ENCODE data around the gene PKN2.
"Not testable (repeated sequence)": the region's sequence is repeated elsewhere in the genome, so short reads cannot be mapped to it uniquely, and the experiment has no call there.

Gene PKN2

DNA sequence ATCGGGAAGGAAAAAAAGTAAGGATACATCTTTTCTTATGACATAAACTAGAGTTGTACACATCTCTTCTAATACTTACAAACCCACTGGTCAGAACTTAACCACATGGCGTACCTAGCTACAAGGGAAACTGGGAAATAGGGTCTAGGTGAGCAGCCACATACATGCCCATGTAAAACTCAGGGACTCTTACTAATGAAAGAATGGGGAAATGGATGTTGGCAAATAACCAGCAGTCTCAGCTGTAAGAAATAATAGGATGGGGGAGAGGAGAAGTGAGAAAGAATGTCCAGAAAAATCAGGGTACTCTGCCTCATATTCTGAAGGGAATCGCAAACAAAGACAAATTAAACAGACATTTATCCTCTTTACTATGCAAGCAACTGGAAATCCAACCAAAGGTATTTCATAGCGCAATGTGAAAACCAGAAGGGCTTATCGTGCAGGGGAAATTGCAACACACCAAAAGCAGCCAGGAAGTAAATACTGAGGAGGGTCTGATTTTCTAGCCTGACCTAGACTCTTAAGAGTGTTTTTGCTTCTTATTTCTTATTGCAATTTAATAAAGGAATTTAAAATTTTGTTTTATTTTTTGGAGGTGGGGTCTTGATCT, 189.8 kb downstream of the PKN2 start:
- no peak for TF ChIP-seq BHLHE40 (IDR thresholded peaks at IDR 0.05; ENCODE audit: borderline replicate concordance)
- no peak for TF ChIP-seq HDGF (IDR thresholded peaks at IDR 0.05; ENCODE audit: borderline replicate concordance)
- no peak for TF ChIP-seq TARDBP (IDR thresholded peaks at IDR 0.05)
- no peak for TF ChIP-seq CTBP1 (IDR thresholded peaks at IDR 0.05; ENCODE audit: borderline replicate concordance)
- no peak for TF ChIP-seq L3MBTL2 (conservative IDR thresholded peaks at IDR 0.05)
- TF ChIP-seq SP1 (IDR thresholded peaks at IDR 0.05), result no peak
- ChIA-PET POLR2A (no interaction called here), CTCF (interaction anchor here (0.6 kb wide), 1 partner anchor 9 kb away, joined by 3 read pairs; no protein-coding TSS in a partner anchor)
- no peak for DNase-seq (ENCODE audit: extremely low spot score)

DNA sequence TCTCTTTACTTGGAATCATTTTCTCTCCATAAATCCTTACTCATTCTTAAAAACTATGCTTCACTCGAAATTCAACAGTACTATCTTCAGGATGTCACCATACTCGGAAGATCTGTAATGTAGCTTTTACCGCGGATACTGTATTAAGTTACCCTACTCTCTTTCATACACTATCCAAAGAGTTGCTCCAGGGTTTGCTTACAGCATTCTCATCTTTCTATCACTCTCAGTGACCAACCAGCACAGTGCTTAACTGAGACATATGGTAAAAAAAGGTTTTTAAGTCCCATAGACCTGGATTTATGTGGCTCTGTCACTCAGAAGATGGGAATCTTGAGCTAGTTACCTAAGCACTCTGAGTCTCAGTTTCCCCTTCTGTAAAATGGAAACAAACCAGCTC, 191.5 kb downstream of the PKN2 start:
- TF ChIP-seq FOXK2 (IDR thresholded peaks at IDR 0.05), result no peak
- no peak for TF ChIP-seq SUZ12 (IDR thresholded peaks at IDR 0.05)
- TF ChIP-seq TARDBP (IDR thresholded peaks at IDR 0.05), result no peak
- ChIA-PET CTCF (interaction anchor here (0.6 to 1.8 kb wide), 2 partner anchors 152 to 217 kb away, joined by 3 to 7 read pairs; no protein-coding TSS in a partner anchor), POLR2A (interaction anchor here (1.4 kb wide), 1 partner anchor 15 kb away, joined by 3 read pairs; no protein-coding TSS in a partner anchor)
- no peak for DNase-seq (ENCODE audit: extremely low spot score)

DNA sequence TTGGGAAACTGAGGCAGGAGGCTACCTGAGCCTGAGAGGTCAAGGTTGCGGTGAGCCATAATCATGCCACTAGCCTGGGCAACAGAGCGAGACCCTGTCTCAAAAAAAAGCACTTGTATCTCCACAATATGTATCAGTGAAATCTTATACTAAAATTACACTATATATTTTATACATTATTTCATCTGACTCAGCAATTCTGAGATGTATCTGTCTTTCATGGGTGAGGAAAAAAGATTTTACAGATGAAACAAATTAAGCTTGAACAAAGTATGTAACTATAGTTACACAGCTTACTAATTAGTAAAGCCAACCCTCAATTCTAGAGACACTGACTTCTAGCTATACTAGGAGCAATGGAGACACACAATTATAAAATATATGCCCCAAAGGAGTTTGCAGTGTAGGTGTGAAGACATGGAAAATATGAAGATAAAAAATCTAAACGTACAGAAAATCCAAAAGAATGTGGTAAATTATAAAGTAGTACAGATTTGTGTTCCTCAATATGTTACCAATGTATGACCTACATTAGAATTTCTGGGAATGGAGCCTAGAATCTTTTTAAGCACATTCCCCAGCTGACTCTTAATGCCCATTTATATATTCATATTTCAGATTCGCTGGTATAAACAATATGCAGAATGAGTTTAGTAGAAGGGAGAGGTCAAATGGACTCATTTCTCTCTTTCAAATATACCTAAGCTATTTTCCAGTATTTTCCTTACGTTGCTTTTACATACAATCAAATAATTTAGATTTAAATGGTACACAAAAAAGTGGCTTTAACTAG, 192.7 kb downstream of the PKN2 start:
- DNase-seq (ENCODE audit: extremely low spot score), result no peak
- TF ChIP-seq TARDBP (IDR thresholded peaks at IDR 0.05) (no peak), CTBP1 (IDR thresholded peaks at IDR 0.05; ENCODE audit: borderline replicate concordance) (no peak), SP1 (IDR thresholded peaks at IDR 0.05) (no peak)
- ChIA-PET POLR2A (no interaction called here), CTCF (interaction anchor here (0.9 to 2.1 kb wide), 4 partner anchors 8 to 220 kb away, joined by 3 to 11 read pairs (median 5); no protein-coding TSS in a partner anchor)

DNA sequence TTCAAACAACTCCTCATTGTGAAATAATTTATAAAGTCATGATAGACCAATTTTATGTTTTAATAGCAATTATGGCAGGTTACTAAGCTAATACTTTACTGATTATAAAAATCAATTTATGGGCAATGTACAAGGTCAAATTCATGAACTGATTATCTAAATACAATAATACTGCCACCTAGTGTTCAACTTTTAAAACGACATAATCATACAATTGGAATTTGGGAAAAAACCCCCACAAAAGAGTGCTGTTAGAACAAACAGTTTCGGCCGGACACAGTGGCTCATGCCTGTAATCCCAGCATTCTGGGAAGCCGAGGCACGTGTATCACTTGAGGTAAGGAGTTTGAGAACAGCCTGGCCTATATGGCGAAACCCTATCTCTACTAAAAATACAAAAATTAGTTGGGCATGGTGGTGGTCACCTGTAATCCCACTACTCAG, 193.3 kb downstream of the PKN2 start:
- ChIA-PET CTCF (interaction anchor here (1.0 to 2.1 kb wide), 3 partner anchors 11 to 221 kb away, joined by 3 to 11 read pairs (median 7); no protein-coding TSS in a partner anchor), POLR2A (no interaction called here)
- peak; percentile 26 for DNase-seq (ENCODE audit: extremely low spot score)
- TF ChIP-seq FOXM1 (IDR thresholded peaks at IDR 0.05; ENCODE audit: borderline replicate concordance), result no peak
- no peak for TF ChIP-seq ARNT (IDR thresholded peaks at IDR 0.05)
- TF ChIP-seq HDGF (IDR thresholded peaks at IDR 0.05; ENCODE audit: borderline replicate concordance), result no peak
- no peak for TF ChIP-seq SUZ12 (IDR thresholded peaks at IDR 0.05)
- no peak for TF ChIP-seq CTBP1 (IDR thresholded peaks at IDR 0.05; ENCODE audit: borderline replicate concordance)
- no peak for TF ChIP-seq FOXA1 (IDR thresholded peaks at IDR 0.05)
- no peak for TF ChIP-seq NFRKB (IDR thresholded peaks at IDR 0.05)

DNA sequence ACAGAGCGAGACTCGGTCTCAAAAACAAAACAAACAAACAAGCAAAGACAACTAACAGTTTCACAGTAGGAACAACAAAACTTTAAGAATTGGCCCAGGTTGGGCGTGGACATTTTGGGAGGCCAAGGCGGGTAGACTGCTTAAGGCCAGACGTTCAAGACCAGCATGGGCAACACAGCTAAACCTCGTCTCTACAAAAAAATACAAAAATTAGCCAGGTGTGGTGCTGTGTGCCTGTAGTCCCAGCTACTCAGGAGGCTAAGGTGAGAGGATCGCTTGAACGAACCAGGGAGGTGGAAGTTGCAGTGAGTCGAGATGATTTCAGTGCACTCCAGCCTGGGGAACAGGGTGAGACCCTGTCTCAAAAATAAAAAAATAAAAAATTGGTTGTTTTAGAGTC, 193.8 kb downstream of the PKN2 start:
- TF ChIP-seq ARNT (IDR thresholded peaks at IDR 0.05), result no peak
- TF ChIP-seq L3MBTL2 (conservative IDR thresholded peaks at IDR 0.05), result no peak
- no peak for TF ChIP-seq HDGF (IDR thresholded peaks at IDR 0.05; ENCODE audit: borderline replicate concordance)
- no peak for TF ChIP-seq FOXK2 (IDR thresholded peaks at IDR 0.05)
- no peak for TF ChIP-seq BHLHE40 (IDR thresholded peaks at IDR 0.05; ENCODE audit: borderline replicate concordance)
- no peak for TF ChIP-seq ELF4 (IDR thresholded peaks at IDR 0.05)
- ChIA-PET CTCF (interaction anchor here (2.1 kb wide), 1 partner anchor 11 kb away, joined by 11 read pairs; no protein-coding TSS in a partner anchor), POLR2A (no interaction called here)
- DNase-seq (ENCODE audit: extremely low spot score), result no peak

DNA sequence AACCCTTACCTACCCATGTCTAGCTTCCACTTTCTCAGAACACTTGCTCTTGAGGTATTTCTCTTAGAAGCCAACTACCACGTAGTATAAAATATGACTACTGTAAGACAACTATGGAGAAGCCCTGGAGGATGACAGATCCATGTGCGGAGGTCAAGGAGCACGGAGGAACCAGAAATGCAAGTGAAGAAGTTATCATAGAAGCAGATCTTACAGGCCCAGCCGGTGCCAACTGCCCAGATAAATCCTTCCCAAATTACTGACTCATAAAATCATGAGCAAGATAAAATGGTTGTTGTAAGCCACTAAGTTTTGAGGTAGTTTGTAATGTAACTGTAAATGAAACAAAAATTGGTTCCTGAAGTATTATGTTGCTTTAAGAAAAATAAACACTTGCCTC, 194.7 kb downstream of the PKN2 start:
- TF ChIP-seq HDGF (IDR thresholded peaks at IDR 0.05; ENCODE audit: borderline replicate concordance), result no peak
- no peak for TF ChIP-seq ZNF384 (IDR thresholded peaks at IDR 0.05)
- no peak for TF ChIP-seq FOXM1 (IDR thresholded peaks at IDR 0.05; ENCODE audit: borderline replicate concordance)
- no peak for TF ChIP-seq TARDBP (IDR thresholded peaks at IDR 0.05)
- no peak for TF ChIP-seq NFRKB (IDR thresholded peaks at IDR 0.05)
- no peak for TF ChIP-seq FOXA1 (IDR thresholded peaks at IDR 0.05)
- no peak for TF ChIP-seq LEF1 (IDR thresholded peaks at IDR 0.05; ENCODE audit: borderline replicate concordance)
- TF ChIP-seq, protein P1, sequence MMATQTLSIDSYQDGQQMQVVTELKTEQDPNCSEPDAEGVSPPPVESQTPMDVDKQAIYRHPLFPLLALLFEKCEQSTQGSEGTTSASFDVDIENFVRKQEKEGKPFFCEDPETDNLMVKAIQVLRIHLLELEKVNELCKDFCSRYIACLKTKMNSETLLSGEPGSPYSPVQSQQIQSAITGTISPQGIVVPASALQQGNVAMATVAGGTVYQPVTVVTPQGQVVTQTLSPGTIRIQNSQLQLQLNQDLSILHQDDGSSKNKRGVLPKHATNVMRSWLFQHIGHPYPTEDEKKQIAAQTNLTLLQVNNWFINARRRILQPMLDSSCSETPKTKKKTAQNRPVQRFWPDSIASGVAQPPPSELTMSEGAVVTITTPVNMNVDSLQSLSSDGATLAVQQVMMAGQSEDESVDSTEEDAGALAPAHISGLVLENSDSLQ (IDR thresholded peaks at IDR 0.05), result no peak
- no peak for TF ChIP-seq ARNT (IDR thresholded peaks at IDR 0.05)
- TF ChIP-seq FOXK2 (IDR thresholded peaks at IDR 0.05), result no peak
- TF ChIP-seq ELF4 (IDR thresholded peaks at IDR 0.05), result no peak
- TF ChIP-seq L3MBTL2 (conservative IDR thresholded peaks at IDR 0.05), result no peak
- no peak for TF ChIP-seq SUZ12 (IDR thresholded peaks at IDR 0.05)
- TF ChIP-seq CTBP1 (IDR thresholded peaks at IDR 0.05; ENCODE audit: borderline replicate concordance), result no peak
- TF ChIP-seq BHLHE40 (IDR thresholded peaks at IDR 0.05; ENCODE audit: borderline replicate concordance), result no peak
- ChIA-PET POLR2A (no interaction called here), CTCF (interaction anchor here (2.1 kb wide), 1 partner anchor 10 kb away, joined by 11 read pairs; no protein-coding TSS in a partner anchor)
- DNase-seq (ENCODE audit: extremely low spot score), result no peak

DNA sequence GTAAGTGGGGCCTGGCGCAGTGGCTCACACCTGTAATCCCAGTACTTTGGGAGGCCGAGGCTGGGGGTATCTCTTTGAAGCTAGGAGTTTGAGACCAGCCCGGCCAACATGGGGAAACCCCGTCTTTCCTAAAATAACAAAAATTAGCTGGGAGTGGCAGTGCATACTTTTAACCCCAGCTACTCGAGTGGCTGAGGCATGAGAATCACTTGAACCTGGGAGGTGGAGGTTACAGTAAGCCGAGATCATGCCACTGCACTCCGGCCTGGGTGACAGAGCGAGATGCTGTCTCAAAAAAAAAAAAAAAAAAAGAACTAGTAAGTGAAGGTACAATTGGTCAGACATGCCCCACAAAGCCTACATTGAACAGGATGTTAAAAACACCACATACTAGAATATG, 196.6 kb downstream of the PKN2 start:
- POLR2A ChIA-PET, result interaction anchor here (1.0 kb wide), 1 partner anchor 10 kb away, joined by 4 read pairs; the partner anchor contains the start of gene GTF2B
- CTCF ChIA-PET, result not testable (repeated sequence)

DNA sequence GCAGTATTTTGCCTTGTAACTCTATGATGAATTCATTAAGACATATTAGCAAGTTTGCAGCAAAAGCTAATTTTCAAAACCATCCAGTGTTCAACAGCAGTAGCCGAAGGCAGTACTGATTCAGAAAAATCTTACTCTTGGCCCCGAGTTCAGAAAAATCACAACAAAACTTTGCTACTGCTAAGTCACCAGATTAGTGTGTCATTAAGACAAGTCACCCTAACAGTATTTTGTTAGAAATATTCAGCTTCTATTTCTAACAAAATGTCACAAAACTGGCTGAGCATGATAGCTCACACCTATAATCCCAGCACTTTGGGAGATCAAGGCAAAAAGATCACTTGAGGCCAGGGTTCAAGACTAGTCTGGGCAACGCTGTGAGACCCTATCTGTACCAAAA, 199.1 kb downstream of the PKN2 start:
- no peak for DNase-seq (ENCODE audit: extremely low spot score)
- ChIA-PET POLR2A (no interaction called here), CTCF (no interaction called here)
- TF ChIP-seq SUZ12 (IDR thresholded peaks at IDR 0.05) (no peak), CTBP1 (IDR thresholded peaks at IDR 0.05; ENCODE audit: borderline replicate concordance) (no peak), TARDBP (IDR thresholded peaks at IDR 0.05) (no peak), NFRKB (IDR thresholded peaks at IDR 0.05) (no peak), LEF1 (IDR thresholded peaks at IDR 0.05; ENCODE audit: borderline replicate concordance) (no peak), FOXA1 (IDR thresholded peaks at IDR 0.05) (no peak), ELF4 (IDR thresholded peaks at IDR 0.05) (no peak), SP1 (IDR thresholded peaks at IDR 0.05) (no peak), HDGF (IDR thresholded peaks at IDR 0.05; ENCODE audit: borderline replicate concordance) (no peak), FOXM1 (IDR thresholded peaks at IDR 0.05; ENCODE audit: borderline replicate concordance) (no peak), BHLHE40 (IDR thresholded peaks at IDR 0.05; ENCODE audit: borderline replicate concordance) (no peak), L3MBTL2 (conservative IDR thresholded peaks at IDR 0.05) (no peak), FOXK2 (IDR thresholded peaks at IDR 0.05) (no peak), ARNT (IDR thresholded peaks at IDR 0.05) (no peak), ZNF384 (IDR thresholded peaks at IDR 0.05) (no peak)
- TF ChIP-seq, protein P1 (IDR thresholded peaks at IDR 0.05), result no peak

More for the DNA sequence above, 196.6 kb downstream of the PKN2 start:
- DNase-seq (ENCODE audit: extremely low spot score), result not testable (repeated sequence)
